Bronchial epithelial cell (primary cell): ENCODE results near the gene RASA2. TPM values are rescaled to one million over a fixed set of nuclear protein-coding genes. Genes with fewer than 3 reads are reported as not detected.
A peak's percentile ranks its signal among the peaks of the same experiment; 100 is the strongest.

Experiments used
- DNase-seq: peaks from one replicate; pipeline ENCODE4 v3.0.0-alpha.2; 2010; ENCODE audit warnings: low read depth
- FAIRE-seq: peaks from 2 replicates; lab custom pipeline; 2011; peaks lifted over from hg19 to GRCh38; lab: Jason Lieb, UNC
- H3K27me3 ChIP-seq: 2 replicates; pipeline ENCODE4 v1.5.1; 2011; ENCODE audit warnings: low read length; ENCODE audit not compliant: control insufficient read depth, insufficient read depth
- H3K36me3 ChIP-seq: 2 replicates; pipeline ENCODE4 v1.5.1; 2011; ENCODE audit warnings: low read length; ENCODE audit not compliant: control insufficient read depth, insufficient read depth
- H3K4me3 ChIP-seq: 2 replicates; pipeline ENCODE4 v1.5.1; 2011; ENCODE audit warnings: mild to moderate bottlenecking, low read depth, low read length, control low read depth
- CTCF ChIP-seq: IDR thresholded peaks from 2 replicates; pipeline ENCODE4 v1.5.1; 2011; ENCODE audit warnings: mild to moderate bottlenecking, moderate library complexity, low read length, control low read depth, inconsistent platforms; ENCODE audit not compliant: insufficient read depth, severe bottlenecking
- total RNA-seq: library from RNA; depleted of rRNA; stranded (reverse); fragments of >200 nt; gene quantifications from 2 replicates; pipeline ENCODE4 v1.2.1, GENCODE V29; 2014

Gene RASA2
- total RNA-seq, 1 donor from 2014 or later = 11.8 TPM

GRCh38 chr3:141646760-141647561 is 160.1 kb downstream of the RASA2 start:
- FAIRE-seq = no peak
- no peak for TF ChIP-seq CTCF
- Histone ChIP-seq H3K36me3 (no peaks in the 10 kb centered on the region), H3K4me3 (no peak overlapping the region), H3K27me3 (no peaks in the 10 kb centered on the region)
- DNase-seq = peak; percentile 72

- DNase-seq = no peak
- H3K27me3 ChIP-seq = no peaks in the 10 kb centered on the region
- no peaks in the 10 kb centered on the region for H3K36me3 ChIP-seq
- H3K4me3 ChIP-seq = no peak overlapping the region
- FAIRE-seq = no peak
- TF ChIP-seq CTCF = no peak
These were observed 160.7 kb downstream of the RASA2 start for GRCh38 chr3:141647562-141647915.

GRCh38 chr3:141648055-141648910 is 161.5 kb downstream of the RASA2 start:
- H3K4me3 ChIP-seq = no peak overlapping the region
- H3K27me3 ChIP-seq = no peaks in the 10 kb centered on the region
- H3K36me3 ChIP-seq = no peaks in the 10 kb centered on the region
- FAIRE-seq = no peak
- no peak for TF ChIP-seq CTCF
- DNase-seq = no peak

GRCh38 chr3:141649871-141650270 is 163.0 kb downstream of the RASA2 start:
- no peak overlapping the region for H3K4me3 ChIP-seq
- FAIRE-seq = no peak
- H3K36me3 ChIP-seq = no peaks in the 10 kb centered on the region
- no peak for TF ChIP-seq CTCF
- H3K27me3 ChIP-seq = no peaks in the 10 kb centered on the region
- no peak for DNase-seq

- Histone ChIP-seq H3K4me3 (no peak overlapping the region), H3K27me3 (no peaks in the 10 kb centered on the region), H3K36me3 (no peaks in the 10 kb centered on the region)
- FAIRE-seq (no peak), DNase-seq (no peak)
- no peak for TF ChIP-seq CTCF
These were observed 164.0 kb downstream of the RASA2 start for GRCh38 chr3:141650783-141651182.
